GM21576 (cell line): ENCODE data around the gene FAM156A.
A peak's percentile ranks its signal among the peaks of the same experiment; 100 is the strongest.
"Not testable (repeated sequence)": the region's sequence is repeated elsewhere in the genome, so short reads cannot be mapped to it uniquely, and the experiment has no call there.

Experiments used
- ATAC-seq: cut with Tn5 transposase; IDR thresholded peaks from one replicate; pipeline ENCODE4 v1.9.1; 2021; ENCODE audit warnings: mild to moderate bottlenecking, moderate library complexity; ENCODE audit not compliant: unreplicated experiment

FAM156A gene

DNA sequence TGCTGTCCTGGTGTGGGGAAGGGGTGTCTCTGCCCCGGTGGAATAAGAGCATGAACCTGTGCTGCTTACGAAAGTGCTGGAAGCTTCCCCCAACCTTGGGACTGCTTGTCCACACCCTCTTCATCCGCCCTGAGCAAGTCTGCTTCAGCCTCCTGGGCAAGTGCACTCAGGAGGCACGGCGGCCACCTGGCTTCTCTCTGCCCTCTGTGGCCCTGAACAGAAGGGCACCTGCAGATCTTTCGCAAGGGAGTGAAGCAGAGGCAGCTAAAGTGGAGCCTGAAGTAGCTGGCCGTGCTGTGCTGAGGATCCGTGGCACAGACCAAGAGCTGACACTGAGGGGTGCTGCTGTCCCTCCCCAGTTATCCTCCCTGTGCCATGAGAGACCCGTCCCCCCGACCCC lies 9.6 kb upstream of the FAM156A start:
- not testable (repeated sequence) for ATAC-seq

DNA sequence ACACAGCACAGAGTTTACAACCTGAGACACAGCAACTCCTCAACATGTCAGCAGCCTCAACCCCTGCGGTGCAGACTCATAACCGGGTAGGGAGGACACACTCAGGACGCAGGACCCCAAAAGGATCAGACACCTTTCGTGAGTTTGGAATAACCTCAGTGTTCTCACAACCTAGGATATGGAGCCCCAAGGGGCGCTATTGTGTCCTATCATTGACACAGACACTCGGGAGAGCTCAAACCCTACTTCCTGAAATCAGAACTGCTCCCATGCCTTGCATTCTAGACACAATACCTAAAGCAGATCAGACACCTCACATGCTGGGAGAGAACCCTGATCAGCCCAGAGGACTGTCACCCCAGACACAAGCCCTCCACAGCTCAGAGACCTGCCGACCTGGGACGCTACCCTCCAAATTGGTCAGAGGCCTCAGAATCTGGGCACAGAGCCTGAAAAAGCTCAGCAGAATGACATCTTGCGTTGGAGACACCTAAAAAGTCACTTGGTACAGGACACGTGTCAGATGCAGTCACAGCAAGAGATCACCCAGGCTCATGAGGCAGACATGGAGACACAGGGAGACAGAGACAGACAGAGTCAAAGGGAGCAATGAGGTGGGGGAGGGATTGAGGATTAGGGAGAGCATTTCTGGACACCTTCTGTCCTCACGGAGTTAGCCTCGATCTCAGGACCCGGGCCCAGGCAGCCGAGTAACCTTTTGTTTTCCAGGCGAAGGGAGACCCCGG lies 8.8 kb upstream of the FAM156A start:
- not testable (repeated sequence) for ATAC-seq

DNA sequence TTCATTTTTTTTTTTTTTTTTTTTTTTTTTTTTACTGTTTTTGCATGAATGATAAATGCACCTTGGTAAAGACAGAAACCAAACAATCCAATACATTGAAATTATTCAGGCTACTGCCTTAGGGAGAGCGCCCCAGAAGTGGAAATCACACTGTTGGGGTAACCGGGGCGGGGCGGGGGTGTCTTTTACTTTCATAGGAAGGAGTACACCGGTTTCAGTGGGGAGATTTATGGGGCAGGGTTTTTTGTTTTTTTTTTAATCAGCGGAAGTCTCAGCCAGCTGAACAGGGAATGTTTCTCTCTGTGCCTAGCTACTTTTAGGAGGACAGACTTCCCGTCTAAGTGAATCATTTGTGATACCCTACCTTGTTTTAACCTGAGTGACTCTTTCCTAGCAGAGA lies 643 bp upstream of the FAM156A start:
- peak; percentile 23 for ATAC-seq

DNA sequence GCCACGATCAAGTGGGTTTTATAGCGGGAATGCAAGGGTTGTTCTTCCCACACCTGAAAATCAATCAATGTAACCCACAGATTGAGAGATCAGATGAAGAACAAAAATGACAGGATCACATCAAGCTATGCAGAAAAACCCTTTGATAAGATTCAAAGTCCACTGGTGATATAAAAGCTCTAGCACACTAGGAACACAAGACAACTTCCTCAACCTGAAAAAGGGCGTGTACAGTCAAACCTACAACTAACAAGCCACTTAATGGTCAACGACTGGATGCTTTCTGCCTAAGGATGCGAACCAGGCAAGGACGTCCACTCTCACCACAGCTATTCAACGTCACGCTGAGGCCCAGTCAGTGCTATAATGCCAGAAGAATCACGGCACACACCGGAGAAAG lies 8.4 kb downstream of the FAM156A start:
- not testable (repeated sequence) for ATAC-seq

DNA sequence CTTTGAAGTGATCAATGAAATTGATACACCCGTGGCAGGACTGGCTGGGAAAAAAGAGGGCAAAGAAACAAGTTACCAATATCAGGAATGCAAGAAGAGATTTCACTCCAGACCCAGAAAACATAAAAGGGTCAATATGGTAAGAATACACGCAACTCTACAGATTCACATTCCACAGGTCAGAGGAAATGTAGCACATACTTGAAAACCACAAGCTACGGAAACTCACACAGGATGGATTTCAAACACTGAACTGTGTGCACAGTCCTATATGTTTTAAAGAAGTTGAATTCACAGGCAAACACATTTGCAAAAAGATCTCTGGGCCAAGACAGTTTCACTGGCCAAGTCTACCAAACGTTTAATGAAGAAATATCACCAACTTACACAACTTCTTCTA lies 9.0 kb downstream of the FAM156A start:
- not testable (repeated sequence) for ATAC-seq

DNA sequence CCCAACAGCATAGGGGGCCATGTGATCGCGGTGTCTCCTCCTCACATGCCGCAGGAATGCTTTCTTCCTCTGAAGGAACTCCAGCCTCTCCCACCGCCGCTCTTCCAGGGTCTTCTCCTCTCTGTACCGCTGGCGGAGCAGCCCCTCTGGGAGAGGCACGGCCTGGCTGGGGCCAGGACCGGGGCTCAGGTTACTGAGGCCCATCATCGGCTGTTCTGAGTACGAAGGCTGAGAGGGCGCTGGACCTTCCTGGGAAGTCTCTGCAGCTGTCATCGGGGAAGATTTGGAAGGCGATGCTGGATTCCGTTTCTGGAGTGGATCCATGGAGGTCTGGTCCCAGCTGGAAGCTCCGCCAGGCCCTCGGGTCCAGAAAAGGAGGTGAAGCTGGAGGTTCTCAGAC lies 10.1 kb downstream of the FAM156A start:
- not testable (repeated sequence) for ATAC-seq

DNA sequence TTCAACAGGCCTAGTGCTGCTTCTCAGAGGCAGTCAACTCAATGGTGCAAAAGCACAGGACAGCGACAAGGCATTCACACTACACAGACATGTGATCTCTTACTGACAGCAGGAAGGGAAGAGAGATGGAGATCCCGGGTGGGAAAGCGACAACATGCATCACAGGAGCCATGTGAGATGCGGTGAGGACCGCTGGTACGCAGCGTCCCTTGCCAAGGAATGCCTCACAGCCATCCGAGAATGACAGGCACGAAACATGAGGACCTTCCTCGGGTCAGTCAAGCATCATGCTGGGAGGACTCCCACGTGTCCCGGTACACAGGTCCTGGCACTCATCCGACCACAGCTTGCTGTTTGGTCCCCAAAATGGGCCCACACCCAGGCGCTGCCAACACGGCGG lies 10.8 kb downstream of the FAM156A start:
- not testable (repeated sequence) for ATAC-seq

DNA sequence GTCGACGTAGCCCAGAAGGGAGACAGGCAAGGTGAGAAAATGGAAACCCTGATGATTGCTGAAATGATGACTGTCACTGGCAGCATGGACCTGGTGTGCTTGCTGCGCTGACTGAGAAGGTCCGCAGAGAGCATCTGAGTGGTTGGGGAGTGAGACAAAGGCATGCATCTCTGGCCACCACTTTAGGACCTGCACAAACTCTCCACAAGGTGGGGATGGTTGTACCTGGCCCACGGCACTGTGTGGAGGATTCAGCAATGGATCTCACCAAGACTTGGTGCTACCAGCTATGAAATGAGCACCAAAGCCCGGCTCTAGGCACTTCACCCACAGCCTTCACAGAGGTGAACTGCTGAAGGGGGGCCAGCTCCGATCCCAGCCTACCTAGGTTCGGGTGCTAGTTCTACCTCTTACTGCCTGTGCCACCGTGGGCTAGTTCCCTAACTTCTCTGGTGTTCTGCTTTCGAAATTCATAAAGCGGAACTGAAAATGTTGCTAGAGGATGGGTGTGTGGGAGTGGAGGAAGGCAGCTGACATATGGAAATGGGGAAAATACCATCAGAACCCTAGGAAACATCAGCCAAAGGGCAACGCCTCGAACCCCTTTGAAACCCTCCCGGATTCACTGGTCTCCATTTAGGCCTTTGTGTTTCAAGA lies 12.4 kb downstream of the FAM156A start:
- ATAC-seq, result not testable (repeated sequence)

DNA sequence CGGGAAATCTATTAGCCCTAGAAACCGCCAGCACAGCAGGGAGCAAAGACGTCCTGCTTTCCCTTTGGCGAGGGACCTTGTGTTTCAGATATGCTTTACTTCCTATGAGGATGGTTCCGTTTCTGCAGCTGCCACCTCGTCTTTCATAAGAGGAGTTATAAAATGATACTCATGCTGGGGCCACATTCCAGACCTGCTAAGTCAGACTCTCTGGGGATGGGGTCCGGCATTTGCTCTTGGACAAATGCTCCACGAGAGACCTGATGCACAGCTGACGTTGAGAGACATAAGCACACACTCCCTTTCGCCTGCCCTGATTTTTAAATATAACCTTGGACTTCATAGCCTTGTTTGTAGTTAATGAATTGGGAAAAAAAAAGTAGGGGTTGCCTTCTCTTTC lies 16.6 kb downstream of the FAM156A start:
- not testable (repeated sequence) for ATAC-seq

DNA sequence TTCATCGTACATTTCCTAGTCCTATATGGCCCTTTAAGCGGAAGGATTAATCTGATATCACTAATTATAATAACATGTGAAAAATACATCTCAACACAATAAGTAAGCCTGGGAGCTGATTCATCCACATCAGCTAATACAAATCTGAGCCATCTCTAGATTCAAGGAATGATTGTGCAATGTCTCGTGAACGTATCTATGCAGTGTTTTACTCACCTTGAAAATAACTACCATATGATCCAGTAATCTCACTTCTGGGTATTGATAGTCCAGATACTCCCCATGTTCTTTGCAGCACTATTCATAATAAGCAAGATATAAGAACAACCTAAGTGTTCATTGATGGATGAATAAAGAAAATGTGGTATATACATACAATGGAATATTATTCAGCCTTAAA lies 17.6 kb downstream of the FAM156A start:
- not testable (repeated sequence) for ATAC-seq

DNA sequence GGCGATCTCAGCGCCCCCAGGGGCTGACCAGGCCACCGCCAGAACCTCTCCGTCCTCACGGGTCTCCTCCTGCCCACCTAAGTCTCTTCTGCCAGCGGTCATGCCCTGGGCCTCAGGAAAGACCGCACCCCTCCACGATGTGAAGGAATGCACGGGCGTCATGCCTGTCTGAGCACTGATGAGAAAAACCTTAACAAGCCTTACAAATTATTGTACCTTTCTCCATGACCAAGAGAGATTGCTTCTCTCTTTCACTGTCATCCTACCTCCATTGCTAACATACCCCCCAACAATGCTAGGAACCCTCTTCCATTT lies 22.9 kb downstream of the FAM156A start:
- ATAC-seq, result not testable (repeated sequence)

DNA sequence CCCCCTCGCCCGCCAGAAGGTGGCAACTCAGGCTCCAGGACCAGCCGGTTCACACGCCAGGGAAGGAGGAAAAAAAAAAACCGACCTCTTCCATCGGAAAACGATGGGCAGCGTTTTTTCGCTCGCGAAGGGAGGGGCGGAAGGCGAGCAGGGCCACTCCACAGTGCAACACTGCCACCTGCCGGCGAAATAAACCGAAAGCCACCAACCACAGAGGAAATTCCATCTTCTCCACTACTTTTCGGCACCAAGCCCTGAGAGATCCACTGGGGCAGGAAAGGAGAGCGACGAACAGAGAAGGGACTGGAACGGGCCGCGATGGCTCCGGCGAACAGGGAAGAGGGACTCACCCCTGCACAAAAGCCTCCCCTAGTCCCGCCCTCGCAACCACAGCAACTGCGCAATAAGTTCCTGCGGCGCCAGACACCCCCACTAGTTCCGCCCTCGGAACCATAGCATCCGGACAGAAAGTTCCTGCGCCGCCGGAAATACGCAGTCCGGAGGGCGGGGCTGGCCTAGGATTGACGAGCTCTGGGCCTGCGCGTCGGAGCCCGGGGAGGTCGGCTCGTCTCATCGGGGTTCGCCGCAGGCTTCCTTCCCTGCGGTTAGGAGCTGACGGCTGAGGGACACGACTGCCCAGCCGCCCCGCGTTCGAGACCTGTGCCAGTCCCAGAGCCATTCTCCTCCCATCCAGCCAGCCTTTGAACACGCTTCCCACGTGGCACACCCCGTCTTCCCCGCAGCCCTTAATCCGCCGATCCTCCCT lies 23.4 kb downstream of the FAM156A start:
- peak; percentile 93 for ATAC-seq

DNA sequence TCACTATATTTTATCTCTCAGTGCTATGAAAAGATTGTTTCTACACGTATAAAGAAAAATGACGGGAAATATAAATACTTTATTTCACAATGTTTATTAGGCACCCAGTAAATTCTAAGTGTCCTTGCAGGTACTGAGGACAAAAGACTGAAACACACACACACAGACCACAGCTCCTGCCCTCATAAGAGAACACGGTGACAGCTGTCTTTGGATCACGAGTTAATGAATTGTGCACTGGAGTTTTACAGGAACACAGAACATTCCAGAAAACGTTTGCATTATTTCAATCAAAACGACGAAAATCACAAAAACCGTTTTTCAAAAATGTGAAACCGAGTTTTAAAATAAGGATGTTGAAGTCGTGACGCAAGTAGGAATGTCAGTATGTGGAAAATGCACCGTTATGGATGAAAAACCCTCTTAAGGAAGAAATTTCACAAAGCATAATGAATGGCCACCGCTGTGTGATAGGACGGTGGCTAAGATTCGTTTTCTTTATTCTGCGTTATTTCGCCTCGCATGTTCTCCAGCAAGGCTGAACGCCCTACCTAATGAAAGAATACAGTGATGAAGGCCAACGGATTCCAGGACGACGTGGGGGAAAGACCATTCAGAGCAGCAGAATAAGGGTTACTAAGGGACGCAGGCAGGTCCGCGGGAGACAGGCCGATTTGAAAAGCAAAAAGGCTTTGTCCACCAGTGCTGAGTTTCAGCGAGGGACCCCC lies 24.2 kb downstream of the FAM156A start:
- no peak for ATAC-seq

DNA sequence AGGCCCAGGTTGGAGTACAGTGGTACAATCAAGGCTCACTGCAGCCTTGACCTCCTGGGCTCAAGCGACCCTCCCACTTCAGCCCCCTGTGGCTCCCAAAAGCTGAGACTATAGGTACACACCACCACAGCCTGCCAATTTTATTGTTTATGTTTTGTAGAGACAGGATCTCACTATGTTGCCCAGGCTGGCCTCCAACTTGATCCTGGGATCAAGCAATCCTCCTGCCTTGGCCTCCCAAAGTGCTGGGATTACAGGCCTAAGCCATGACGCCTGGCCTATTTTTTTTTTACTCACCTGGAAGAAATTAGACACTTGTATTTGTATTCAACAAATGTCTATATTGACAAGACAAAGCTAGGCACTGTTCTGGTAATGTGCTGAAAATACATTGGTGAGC lies 25.1 kb downstream of the FAM156A start:
- no peak for ATAC-seq

DNA sequence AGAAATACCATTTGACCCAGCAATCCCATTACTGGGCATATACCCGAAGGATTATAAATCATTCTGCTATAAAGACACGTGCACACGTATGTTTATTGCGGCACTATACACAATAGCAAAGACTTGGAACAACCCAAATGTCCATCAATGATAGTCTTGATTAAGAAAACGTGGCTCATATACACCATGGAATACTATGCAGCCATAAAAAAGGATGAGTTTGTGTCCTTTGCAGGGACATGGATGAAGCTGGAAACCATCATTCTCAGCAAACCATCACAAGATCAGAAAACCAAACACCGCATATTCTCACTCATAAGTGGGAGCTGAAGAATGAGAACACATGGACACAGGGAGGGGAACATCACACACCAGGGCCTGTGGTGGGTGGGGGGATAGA lies 28.1 kb downstream of the FAM156A start:
- not testable (repeated sequence) for ATAC-seq

DNA sequence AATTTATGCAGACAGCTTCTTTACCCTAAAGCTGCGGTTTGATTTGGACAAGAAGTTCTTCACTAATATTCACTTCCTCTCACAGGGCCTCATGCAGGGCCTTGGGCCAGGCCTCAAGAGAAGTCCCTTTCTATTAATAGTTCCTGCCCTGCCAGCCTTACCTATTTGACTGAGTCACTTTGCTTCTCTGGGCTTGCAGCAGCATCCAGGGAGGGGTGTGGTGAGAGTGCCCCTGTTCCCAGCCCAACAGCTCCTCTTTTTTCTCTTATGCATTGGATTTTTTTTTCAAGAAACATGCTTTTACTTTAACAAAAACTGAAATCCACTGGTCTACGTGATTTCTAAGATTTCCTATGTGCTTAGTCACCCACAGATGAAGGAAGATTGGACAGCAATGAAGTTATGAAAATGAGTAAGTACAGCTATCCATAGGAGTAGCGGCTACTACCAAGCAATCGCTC lies 34.5 kb downstream of the FAM156A start:
- peak; percentile 55 for ATAC-seq

DNA sequence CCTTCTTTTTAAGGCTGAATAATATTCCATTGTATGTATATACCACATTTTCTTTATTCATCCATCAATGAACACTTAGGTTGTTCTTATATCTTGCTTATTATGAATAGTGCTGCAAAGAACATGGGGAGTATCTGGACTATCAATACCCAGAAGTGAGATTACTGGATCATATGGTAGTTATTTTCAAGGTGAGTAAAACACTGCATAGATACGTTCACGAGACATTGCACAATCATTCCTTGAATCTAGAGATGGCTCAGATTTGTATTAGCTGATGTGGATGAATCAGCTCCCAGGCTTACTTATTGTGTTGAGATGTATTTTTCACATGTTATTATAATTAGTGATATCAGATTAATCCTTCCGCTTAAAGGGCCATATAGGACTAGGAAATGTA lies 43.6 kb downstream of the FAM156A start:
- not testable (repeated sequence) for ATAC-seq

DNA sequence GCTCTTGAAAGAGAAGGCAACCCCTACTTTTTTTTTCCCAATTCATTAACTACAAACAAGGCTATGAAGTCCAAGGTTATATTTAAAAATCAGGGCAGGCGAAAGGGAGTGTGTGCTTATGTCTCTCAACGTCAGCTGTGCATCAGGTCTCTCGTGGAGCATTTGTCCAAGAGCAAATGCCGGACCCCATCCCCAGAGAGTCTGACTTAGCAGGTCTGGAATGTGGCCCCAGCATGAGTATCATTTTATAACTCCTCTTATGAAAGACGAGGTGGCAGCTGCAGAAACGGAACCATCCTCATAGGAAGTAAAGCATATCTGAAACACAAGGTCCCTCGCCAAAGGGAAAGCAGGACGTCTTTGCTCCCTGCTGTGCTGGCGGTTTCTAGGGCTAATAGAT lies 44.6 kb downstream of the FAM156A start:
- ATAC-seq, result not testable (repeated sequence)

DNA sequence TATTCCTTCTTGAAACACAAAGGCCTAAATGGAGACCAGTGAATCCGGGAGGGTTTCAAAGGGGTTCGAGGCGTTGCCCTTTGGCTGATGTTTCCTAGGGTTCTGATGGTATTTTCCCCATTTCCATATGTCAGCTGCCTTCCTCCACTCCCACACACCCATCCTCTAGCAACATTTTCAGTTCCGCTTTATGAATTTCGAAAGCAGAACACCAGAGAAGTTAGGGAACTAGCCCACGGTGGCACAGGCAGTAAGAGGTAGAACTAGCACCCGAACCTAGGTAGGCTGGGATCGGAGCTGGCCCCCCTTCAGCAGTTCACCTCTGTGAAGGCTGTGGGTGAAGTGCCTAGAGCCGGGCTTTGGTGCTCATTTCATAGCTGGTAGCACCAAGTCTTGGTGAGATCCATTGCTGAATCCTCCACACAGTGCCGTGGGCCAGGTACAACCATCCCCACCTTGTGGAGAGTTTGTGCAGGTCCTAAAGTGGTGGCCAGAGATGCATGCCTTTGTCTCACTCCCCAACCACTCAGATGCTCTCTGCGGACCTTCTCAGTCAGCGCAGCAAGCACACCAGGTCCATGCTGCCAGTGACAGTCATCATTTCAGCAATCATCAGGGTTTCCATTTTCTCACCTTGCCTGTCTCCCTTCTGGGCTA lies 48.9 kb downstream of the FAM156A start:
- ATAC-seq, result not testable (repeated sequence)

DNA sequence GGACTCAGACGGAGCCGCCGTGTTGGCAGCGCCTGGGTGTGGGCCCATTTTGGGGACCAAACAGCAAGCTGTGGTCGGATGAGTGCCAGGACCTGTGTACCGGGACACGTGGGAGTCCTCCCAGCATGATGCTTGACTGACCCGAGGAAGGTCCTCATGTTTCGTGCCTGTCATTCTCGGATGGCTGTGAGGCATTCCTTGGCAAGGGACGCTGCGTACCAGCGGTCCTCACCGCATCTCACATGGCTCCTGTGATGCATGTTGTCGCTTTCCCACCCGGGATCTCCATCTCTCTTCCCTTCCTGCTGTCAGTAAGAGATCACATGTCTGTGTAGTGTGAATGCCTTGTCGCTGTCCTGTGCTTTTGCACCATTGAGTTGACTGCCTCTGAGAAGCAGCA lies 50.4 kb downstream of the FAM156A start:
- ATAC-seq, result not testable (repeated sequence)

DNA sequence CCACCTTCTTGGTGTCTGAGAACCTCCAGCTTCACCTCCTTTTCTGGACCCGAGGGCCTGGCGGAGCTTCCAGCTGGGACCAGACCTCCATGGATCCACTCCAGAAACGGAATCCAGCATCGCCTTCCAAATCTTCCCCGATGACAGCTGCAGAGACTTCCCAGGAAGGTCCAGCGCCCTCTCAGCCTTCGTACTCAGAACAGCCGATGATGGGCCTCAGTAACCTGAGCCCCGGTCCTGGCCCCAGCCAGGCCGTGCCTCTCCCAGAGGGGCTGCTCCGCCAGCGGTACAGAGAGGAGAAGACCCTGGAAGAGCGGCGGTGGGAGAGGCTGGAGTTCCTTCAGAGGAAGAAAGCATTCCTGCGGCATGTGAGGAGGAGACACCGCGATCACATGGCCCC lies 51.2 kb downstream of the FAM156A start:
- ATAC-seq, result not testable (repeated sequence)
